Stimulated activated memory B cell treated with anti-CD40 and anti-IgM and Interleukin-4, amounts not matched to agents 10 μg/mL and 1 μg/mL and 100 μg/mL, for 72 hours (primary cell): ENCODE data around the gene MYOCOS.
"Not testable (repeated sequence)": the region's sequence is repeated elsewhere in the genome, so short reads cannot be mapped to it uniquely, and the experiment has no call there.

Experiments used
- ATAC-seq: fragments of 150-1000 bp; cut with Tn5 transposase; 2 replicates; pipeline ENCODE4 v1.10.0; 2021
- H3K27ac Mint-ChIP-seq: one replicate; pipeline ENCODE4 v1.8.0; 2022; ENCODE audit warnings: mild to moderate bottlenecking, mixed read lengths
- H3K27me3 Mint-ChIP-seq: one replicate; pipeline ENCODE4 v1.8.0; 2022; ENCODE audit warnings: mixed read lengths
- H3K36me3 Mint-ChIP-seq: one replicate; pipeline ENCODE4 v1.8.0; 2022; ENCODE audit warnings: mixed read lengths
- H3K4me1 Mint-ChIP-seq: one replicate; pipeline ENCODE4 v1.8.0; 2022; ENCODE audit warnings: mixed read lengths
- H3K4me3 Mint-ChIP-seq: one replicate; pipeline ENCODE4 v1.8.0; 2022; ENCODE audit warnings: mild to moderate bottlenecking, moderate library complexity, mixed read lengths
- H3K9me3 Mint-ChIP-seq: one replicate; pipeline ENCODE4 v1.8.0; 2022; ENCODE audit warnings: mixed read lengths

MYOCOS gene

DNA sequence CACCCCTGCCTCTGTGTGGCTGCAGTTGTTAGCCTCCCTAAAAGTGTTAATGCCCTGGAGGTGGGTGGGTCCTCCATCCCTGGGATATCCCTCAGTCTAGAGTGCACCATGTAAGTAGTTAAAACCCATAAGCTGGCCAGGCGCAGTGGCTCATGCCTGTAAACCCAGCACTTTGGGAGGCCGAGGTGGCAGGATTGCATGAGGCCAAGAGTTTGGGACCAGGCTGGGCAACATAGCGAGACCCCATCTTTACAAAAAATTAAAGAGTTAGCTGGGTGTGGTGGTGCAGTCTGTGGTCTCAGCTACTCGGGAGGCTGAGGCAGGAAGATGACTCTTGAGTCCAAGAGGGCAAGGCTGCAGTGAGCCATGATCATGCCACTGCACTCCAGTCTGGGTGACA is 20.2 kb downstream of the MYOCOS start:
- no peak overlapping the region for H3K27ac Mint-ChIP-seq

DNA sequence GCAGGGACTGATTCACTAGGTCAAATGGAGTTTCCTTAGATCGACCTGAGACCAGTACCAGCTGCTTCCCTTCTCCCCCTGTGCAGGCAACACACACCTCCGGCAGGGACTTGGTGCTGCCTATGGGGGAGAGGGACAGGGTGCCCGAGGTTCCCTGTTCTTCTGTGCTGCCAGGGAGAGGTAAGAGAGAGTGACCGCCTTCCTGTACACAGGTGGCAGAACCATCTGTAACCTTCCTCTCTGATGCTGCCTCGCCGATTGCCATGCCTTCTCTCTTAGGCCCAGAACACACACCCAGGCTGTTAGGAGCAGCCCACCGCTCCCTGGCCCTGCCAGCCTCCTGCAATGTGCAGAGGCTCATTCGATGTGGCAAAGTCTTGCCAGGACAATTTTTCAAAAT is 21.1 kb downstream of the MYOCOS start:
- no peaks in the 10 kb centered on the region for H3K9me3 Mint-ChIP-seq

More for the DNA sequence above, 20.2 kb downstream of the MYOCOS start:
- no peak for ATAC-seq
- Mint-ChIP-seq H3K4me1 (peaks cover 6% of the 10 kb centered on the region), H3K36me3 (no peaks in the 10 kb centered on the region), H3K4me3 (no peak overlapping the region), H3K27me3 (peaks cover 12% of the 10 kb centered on the region), H3K9me3 (no peaks in the 10 kb centered on the region)

DNA sequence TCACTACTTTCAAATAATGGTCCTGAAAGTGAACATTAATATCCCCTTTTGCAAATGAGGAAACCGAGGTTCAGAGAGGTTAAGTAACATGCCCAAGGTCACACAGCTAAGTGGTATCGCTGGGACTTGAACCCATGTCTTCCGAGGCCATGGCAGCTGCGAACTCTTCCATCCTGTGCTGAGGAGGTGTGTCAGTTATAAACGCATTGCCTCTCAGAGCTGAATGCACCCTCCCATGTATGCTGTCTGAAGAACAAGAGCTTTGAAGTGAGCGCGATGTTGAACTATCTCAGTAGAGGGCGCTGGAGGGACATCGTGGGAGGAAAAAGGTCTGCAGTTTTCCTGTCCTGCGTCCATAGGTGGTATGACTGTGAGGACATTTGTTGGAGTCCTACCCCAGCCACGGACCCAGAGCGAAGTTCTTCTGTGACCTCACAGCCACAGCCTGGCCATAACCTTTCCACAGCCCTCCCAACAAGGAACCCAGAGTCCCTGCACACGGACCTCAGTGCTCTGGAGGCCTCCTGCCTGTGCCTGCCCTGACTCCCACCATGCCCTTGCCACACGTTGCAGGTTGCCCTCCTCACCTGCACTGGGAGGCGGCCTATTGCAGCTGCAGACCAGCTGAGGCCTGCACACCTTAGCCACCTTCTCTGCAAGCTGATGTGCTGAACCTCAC is 22.9 kb downstream of the MYOCOS start:
- Mint-ChIP-seq H3K36me3 (no peaks in the 10 kb centered on the region), H3K4me1 (peaks cover 6% of the 10 kb centered on the region), H3K9me3 (no peaks in the 10 kb centered on the region), H3K27ac (no peak overlapping the region), H3K27me3 (peaks cover 12% of the 10 kb centered on the region), H3K4me3 (no peak overlapping the region)
- peak; percentile 50 for ATAC-seq

More for the DNA sequence above, 21.1 kb downstream of the MYOCOS start:
- H3K27me3 Mint-ChIP-seq = peaks cover 12% of the 10 kb centered on the region
- no peak overlapping the region for H3K27ac Mint-ChIP-seq
- no peaks in the 10 kb centered on the region for H3K36me3 Mint-ChIP-seq
- ATAC-seq = peak; percentile 14
- H3K4me3 Mint-ChIP-seq = no peak overlapping the region
- peaks cover 6% of the 10 kb centered on the region for H3K4me1 Mint-ChIP-seq

DNA sequence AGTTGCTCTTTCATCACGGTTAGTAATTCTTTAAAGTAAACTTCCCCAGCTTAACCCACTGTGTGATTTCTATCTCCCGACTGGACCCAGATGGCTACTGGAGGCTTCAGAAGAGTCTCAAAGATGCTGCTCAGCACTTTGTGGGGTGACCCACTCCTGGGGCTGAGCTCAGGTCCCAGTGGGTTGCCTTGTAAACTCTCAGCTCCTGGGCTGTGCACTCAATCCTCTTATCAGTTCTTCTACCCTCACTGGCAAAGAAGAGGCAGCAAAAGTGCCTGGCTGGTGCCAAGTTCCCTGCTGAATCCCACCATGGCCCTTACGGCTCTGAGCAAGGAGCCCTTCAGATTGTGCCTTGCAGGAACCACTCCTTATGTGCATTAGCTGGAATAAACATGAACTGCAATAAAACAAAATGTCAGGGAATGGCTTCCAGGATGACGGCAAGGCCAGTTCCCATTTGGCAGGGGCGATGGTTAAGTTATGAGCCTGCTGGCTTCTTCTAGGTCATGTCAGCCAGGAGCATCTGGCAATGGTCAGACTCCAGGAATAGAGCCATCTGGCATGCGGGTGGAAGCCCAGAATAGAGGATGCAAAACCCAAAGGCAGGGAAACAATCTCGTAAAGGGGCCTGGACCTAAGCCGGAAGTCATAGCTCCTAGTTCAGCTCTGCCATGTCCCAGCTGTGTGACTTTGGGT is 23.7 kb downstream of the MYOCOS start:
- Mint-ChIP-seq H3K4me1 (peaks cover 6% of the 10 kb centered on the region), H3K27me3 (peaks cover 12% of the 10 kb centered on the region), H3K27ac (no peak overlapping the region), H3K36me3 (no peaks in the 10 kb centered on the region), H3K9me3 (no peaks in the 10 kb centered on the region), H3K4me3 (no peak overlapping the region)
- ATAC-seq = no peak

DNA sequence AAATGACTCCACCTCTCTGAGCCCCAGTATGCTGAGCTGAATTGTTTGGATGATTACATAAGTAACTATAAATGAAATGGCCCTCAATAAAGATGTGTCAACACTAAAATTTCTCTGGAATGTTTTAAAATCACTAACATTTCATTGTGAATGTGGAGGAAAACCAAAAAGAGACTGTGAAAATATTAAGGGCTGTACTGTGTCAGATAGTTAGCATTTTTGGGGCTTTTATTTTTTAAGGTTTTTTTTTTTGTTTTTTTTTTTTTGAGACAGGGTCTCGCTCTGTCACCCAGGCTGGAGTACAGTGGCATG is 24.2 kb downstream of the MYOCOS start:
- Mint-ChIP-seq H3K4me3 (no peak overlapping the region), H3K9me3 (no peaks in the 10 kb centered on the region), H3K27ac (no peak overlapping the region), H3K27me3 (peaks cover 12% of the 10 kb centered on the region), H3K36me3 (no peaks in the 10 kb centered on the region), H3K4me1 (peaks cover 6% of the 10 kb centered on the region)
- no peak for ATAC-seq

DNA sequence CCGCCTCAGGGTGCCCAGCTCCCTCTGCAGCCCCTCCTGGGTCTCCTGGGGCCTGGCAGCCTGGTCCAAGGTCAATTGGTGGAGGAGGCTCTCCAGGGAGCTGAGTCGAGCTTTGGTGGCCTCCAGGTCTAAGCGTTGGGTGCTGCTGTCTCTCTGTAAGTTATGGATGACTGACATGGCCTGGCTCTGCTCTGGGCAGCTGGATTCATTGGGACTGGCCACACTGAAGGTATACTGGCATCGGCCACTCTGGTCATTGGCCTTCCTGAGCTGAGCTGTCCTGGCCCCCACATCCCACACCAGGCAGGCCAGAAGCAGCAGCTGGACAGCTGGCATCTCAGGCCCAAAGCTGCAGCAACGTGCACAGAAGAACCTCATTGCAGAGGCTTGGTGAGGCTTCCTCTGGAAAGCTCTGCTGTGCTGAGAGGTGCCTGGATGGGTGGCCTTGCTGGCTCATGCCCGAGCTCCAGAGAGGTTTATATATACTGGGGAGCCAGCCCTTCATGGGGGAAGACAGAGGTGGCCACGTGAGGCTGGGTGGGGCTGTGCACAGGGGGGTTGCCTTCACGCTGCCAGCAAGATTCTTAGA is 30.3 kb downstream of the MYOCOS start, which contains the start of gene MYOC:
Gene MYOC (minus strand): TSS at position 455 of the 589 bp plus-strand sequence. CDS start 77 bp downstream, at position 378.
- H3K27ac Mint-ChIP-seq = no peak within 1 kb of the TSS
- ATAC-seq = peak; percentile 32
- H3K36me3 Mint-ChIP-seq = no peaks in the 10 kb centered on the region
- no peaks in the 10 kb centered on the region for H3K9me3 Mint-ChIP-seq
- H3K4me1 Mint-ChIP-seq = peaks cover 10% of the 10 kb centered on the region
- peaks cover 37% of the 10 kb centered on the region for H3K27me3 Mint-ChIP-seq
- H3K4me3 Mint-ChIP-seq = no peak within 1 kb of the TSS

DNA sequence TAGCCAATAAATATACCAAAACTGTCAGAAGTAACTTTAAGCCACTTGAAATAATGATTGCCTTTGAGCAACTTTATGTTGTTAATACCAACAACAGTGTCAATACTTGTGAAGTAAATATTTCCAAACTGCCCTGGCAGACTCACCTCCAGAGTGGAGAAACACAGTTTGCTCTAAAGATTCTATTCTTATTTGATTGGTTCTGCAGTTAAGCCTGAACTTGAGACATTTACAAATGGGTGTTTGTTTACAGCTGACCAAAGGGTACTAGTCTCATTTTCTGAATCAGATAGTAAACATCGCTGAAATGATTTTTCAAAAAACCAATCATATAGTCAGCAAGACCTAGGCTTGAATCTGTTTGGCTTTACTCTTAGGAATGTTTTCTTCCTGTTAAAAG is 31.8 kb downstream of the MYOCOS start:
- Mint-ChIP-seq H3K27ac (no peak overlapping the region), H3K36me3 (no peaks in the 10 kb centered on the region), H3K4me3 (no peak overlapping the region), H3K27me3 (peaks cover 37% of the 10 kb centered on the region), H3K4me1 (peaks cover 10% of the 10 kb centered on the region), H3K9me3 (no peaks in the 10 kb centered on the region)
- no peak for ATAC-seq

DNA sequence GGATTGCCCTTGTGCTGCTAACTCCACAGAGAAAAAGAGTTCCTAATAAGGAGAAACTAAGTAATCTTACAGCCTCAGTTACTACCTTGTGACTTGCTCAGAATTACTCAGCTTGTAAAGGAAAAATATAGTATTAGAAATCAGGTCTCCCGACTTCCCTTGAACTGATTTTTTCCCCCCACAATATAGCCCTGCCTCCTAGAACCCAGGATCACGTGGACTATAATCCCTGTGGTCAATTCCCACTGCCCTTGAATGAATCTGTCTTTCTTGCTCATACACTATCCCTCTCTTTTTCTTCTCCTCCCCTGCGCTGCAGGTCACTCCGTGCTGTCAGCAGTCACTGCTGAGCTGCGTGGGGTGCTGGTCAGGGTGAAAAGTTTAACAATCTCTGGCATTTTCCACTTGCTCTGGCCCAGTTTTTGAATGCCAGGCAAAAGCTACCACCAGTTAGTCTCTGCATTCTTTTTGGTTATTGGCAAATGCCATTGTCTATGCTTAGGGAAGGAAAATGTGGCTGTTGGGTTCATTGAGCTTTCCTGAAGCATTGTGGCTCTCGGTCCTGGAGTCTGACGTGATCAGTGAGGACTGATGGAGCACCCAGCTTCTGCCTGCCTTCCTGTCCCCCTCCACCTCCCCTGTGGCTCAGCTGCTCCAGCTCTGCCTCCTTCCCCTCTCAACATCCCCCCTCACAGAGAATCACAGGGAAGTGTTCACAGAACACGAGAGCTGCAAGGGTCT is 32.3 kb downstream of the MYOCOS start:
- Mint-ChIP-seq H3K27ac (no peak overlapping the region), H3K9me3 (no peaks in the 10 kb centered on the region), H3K4me3 (no peak overlapping the region), H3K27me3 (peaks cover 37% of the 10 kb centered on the region), H3K4me1 (peaks cover 10% of the 10 kb centered on the region), H3K36me3 (no peaks in the 10 kb centered on the region)
- no peak for ATAC-seq

DNA sequence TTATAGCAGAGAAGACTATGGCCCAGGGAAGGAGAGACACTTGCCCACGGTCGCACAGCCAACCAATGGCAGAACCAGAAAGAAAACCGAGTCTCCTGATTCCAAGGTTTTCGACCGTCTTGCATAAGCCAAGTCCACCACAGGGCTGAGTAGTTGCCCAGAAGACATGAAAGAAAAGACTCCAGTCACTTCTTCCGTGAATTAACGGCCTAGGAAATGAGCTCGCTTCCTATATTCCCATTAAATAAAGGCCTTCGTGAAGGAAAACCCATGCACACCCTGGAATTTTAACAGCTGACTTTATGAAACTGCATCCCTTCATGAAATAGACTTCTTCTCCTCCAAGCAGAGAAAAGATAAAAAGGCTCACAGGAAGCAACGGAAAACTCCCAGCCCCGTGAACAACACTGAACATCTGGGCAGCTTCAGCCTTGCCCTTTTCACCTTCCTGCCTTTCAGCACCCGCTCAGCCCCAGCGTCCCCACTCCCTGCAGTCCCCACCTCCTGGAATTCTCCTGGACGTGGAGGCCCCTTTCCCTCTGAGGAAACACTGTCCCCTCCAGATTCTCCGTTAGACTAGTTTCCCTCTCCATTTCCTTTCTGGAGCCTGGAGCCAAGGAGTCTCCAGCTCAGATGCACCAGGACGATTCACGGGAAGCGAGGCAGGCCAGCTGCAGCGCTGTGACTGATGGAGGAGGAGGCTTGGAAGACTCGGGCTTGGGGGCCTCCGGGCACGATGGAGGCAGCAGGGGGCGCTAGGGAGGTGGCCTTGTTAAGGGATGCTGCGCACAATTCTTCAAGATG is 33.1 kb downstream of the MYOCOS start:
- Mint-ChIP-seq H3K4me1 (peaks cover 10% of the 10 kb centered on the region), H3K9me3 (no peaks in the 10 kb centered on the region), H3K4me3 (no peak overlapping the region), H3K27ac (no peak overlapping the region), H3K27me3 (peaks cover 37% of the 10 kb centered on the region), H3K36me3 (no peaks in the 10 kb centered on the region)
- peak; percentile 37 for ATAC-seq

DNA sequence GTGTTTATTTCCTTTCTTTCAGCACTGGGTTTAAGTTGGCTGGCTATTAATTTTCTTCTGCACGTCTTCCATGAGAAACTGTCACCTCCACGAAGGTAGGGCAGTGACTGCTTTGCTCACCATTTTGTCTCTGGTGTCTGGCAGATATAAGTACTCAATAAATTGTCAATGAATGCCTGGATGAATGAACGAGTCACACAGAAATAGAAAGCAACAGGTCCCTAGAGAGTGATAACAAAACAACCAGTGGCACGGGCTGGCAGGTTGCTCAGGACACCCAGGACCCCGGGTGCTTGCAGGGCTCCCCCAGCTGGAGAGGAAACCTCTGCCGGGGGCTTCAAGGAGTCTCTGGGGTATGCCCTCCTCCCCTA is 33.7 kb downstream of the MYOCOS start:
- Mint-ChIP-seq H3K9me3 (no peaks in the 10 kb centered on the region), H3K27me3 (peaks cover 37% of the 10 kb centered on the region), H3K4me3 (no peak overlapping the region), H3K27ac (no peak overlapping the region), H3K4me1 (peaks cover 10% of the 10 kb centered on the region), H3K36me3 (no peaks in the 10 kb centered on the region)
- ATAC-seq = no peak

DNA sequence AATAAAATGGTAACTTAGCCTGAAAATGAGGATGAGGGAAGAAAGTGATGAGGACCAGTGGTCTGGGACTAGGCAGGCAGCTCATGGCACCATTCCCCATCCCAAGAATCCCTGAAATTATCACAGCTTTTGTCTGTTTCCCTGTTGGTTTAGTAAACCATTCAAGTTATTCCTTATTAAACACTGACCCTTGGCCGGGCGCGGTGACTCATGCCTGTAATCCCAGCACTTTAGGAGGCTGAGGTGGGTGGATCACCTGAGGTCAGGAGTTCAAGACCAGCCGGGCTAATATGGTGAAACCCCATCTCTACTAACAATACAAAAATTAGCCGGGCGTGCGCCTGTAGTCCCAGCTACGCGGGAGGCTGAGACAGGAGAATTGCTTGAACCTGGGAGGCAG is 34.2 kb downstream of the MYOCOS start:
- peaks cover 37% of the 10 kb centered on the region for H3K27me3 Mint-ChIP-seq
- not testable (repeated sequence) for H3K4me1 Mint-ChIP-seq, H3K27ac Mint-ChIP-seq, H3K36me3 Mint-ChIP-seq, H3K9me3 Mint-ChIP-seq, H3K4me3 Mint-ChIP-seq, ATAC-seq

DNA sequence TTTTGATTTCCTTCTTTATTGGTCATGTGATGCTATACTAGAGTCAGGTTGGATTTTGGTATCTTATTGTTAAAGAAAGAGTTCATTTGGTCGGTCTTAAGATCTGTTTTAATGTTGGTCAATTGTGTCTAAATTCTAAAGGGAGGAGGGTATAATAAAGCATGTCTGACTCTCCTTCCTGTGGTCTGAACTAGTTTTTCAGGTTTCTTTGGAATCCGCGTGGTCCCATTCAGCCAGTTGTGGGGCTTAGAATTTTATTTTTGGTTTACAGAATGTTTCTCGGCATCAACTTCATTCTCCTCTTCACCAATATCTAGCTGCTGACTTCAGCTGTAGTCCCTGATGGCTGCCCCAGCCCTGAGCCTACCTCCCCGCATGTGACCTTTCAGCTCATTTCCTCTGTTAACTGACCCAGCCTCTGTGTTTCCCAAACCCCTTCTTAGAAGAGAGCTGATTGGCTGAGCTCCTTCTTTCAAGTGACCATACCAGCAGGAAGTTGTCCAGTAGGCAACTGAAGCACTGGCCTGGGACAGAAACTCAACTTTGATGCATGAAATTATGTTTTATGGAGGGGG is 39.1 kb downstream of the MYOCOS start:
- Mint-ChIP-seq H3K27me3 (no peaks in the 10 kb centered on the region), H3K27ac (no peak overlapping the region), H3K9me3 (no peaks in the 10 kb centered on the region), H3K36me3 (no peaks in the 10 kb centered on the region), H3K4me1 (no peaks in the 10 kb centered on the region), H3K4me3 (no peak overlapping the region)
- ATAC-seq = no peak

DNA sequence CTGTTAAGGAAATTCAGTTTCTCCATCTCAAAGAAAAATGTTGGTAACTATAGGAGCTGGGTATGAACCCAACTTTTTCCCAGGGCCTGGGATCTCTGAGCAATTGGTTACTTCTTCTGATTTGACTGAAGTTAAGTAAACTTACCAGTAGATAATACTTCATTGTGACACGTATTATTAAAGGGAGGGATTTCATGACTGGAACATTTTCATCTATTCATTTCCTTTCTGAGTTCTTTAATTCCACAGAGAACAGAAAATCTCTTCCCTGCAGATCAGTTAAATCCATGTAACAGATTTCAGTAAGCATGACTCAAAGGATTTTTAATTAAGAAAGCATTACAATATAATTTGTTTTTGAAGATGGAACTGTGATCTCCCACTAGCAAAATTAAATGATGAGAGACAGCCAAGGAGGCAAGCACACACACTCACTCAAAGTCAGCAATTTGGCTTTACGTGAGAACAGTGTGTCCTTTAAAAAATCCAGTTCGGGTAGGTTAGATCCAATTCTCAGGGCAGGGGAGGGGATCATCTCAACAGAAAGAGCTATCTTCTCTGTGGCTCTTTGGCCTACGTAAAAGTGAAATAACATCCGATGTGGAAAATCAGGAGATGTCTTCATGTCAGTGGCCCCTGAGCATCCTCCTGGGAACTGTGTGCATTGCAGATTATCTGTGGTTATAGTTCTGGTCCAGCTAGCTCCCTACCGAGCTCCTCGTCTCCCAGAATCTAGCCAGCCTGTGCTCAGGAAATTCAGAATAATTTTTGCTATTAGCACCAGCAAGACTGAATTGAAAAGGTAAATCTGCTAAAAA is 41.2 kb downstream of the MYOCOS start:
- Mint-ChIP-seq H3K36me3 (no peaks in the 10 kb centered on the region), H3K4me3 (no peak overlapping the region)
- no peak for ATAC-seq

More for the DNA sequence above, 41.2 kb downstream of the MYOCOS start:
- Mint-ChIP-seq H3K27me3 (no peaks in the 10 kb centered on the region), H3K9me3 (no peaks in the 10 kb centered on the region), H3K27ac (no peak overlapping the region), H3K4me1 (no peaks in the 10 kb centered on the region)
